GM12878 (cell line): ENCODE measurements around the gene CCDC9. TPM values are rescaled to one million over a fixed set of nuclear protein-coding genes. Genes with fewer than 3 reads are reported as not detected.

ENCODE experiments used
- CBFB ChIP-seq: IDR thresholded peaks from 2 replicates; pipeline ENCODE4 v1.6.1; 2016; ENCODE audit warnings: antibody characterized with exemption, low read depth
- FOXK2 ChIP-seq: fragments of 450-650 bp; IDR thresholded peaks from 2 replicates; pipeline ENCODE4 v1.6.1; 2017; ENCODE audit warnings: mild to moderate bottlenecking, moderate library complexity
- IKZF2 ChIP-seq, 2 experiments: fragments of 450-650 bp; IDR thresholded peaks; 2 replicates each; pipeline ENCODE4 v1.6.1; 2017; ENCODE audit warnings: mild to moderate bottlenecking in 2 of 2, moderate library complexity in 2 of 2
- IRF3 ChIP-seq: fragments of 450-650 bp; IDR thresholded peaks from 2 replicates; pipeline ENCODE4 v1.6.1; 2014; ENCODE audit warnings: mild to moderate bottlenecking
- KAT2A ChIP-seq: conservative IDR thresholded peaks from 2 replicates; pipeline ENCODE4 v1.6.1; 2011; ENCODE audit warnings: low read depth, low read length; ENCODE audit not compliant: control insufficient read depth
- KLF5 ChIP-seq: fragments of 450-650 bp; IDR thresholded peaks from 2 replicates; pipeline ENCODE4 v1.6.1; 2014; ENCODE audit warnings: mild to moderate bottlenecking; ENCODE audit not compliant: partially characterized antibody
- LARP7 ChIP-seq: fragments of 450-650 bp; IDR thresholded peaks from 2 replicates; pipeline ENCODE4 v1.6.1; 2017; ENCODE audit warnings: mild to moderate bottlenecking
- MAX ChIP-seq: IDR thresholded peaks from 2 replicates; pipeline ENCODE4 v1.6.1; 2012; ENCODE audit warnings: low read depth, low read length, improper control_type of control experiment
- MEF2B ChIP-seq: fragments of 450-650 bp; IDR thresholded peaks from 2 replicates; pipeline ENCODE4 v1.6.1; 2018; ENCODE audit warnings: mild to moderate bottlenecking, moderate library complexity; ENCODE audit not compliant: partially characterized antibody, poor library complexity, severe bottlenecking
- MLLT1 ChIP-seq: fragments of 450-650 bp; IDR thresholded peaks from 2 replicates; pipeline ENCODE4 v1.6.1; 2016; ENCODE audit warnings: mild to moderate bottlenecking
- MYB ChIP-seq: fragments of 150-350 bp; IDR thresholded peaks from 2 replicates; pipeline ENCODE4 v1.6.1; 2014; ENCODE audit warnings: mild to moderate bottlenecking, low read depth, low read length, borderline replicate concordance
- NFYB ChIP-seq: IDR thresholded peaks from 2 replicates; pipeline ENCODE4 v1.6.1; 2011; ENCODE audit warnings: low read depth, mild to moderate bottlenecking, low read length, improper control_type of control experiment, moderate library complexity; ENCODE audit not compliant: insufficient read depth
- SIX5 ChIP-seq: IDR thresholded peaks from 2 replicates; pipeline ENCODE4 v1.6.1; 2011; ENCODE audit warnings: mild to moderate bottlenecking, low read depth, low read length, moderate library complexity; ENCODE audit not compliant: severe bottlenecking
- SREBF1 ChIP-seq: IDR thresholded peaks from 2 replicates; pipeline ENCODE4 v1.6.1; 2012; ENCODE audit warnings: mild to moderate bottlenecking, low read length
- SUPT20H ChIP-seq: IDR thresholded peaks from 2 replicates; pipeline ENCODE4 v1.6.1; 2011; ENCODE audit warnings: low read depth, mild to moderate bottlenecking, low read length, moderate library complexity, borderline replicate concordance; ENCODE audit not compliant: control insufficient read depth
- SUZ12 ChIP-seq: fragments of 200-600 bp; sonication (generic); IDR thresholded peaks from one replicate; pipeline ENCODE4 v1.6.1; 2018; ENCODE audit warnings: antibody characterized with exemption, mild to moderate bottlenecking; ENCODE audit not compliant: unreplicated experiment
- USF2 ChIP-seq: IDR thresholded peaks from 2 replicates; pipeline ENCODE4 v1.6.1; 2011; ENCODE audit warnings: low read depth, low read length, improper control_type of control experiment, borderline replicate concordance
- polyA plus RNA-seq, 11 experiments: library from polyadenylated mRNA; depleted of rRNA in 4 of 11; unstranded in 6 of 11; stranded (reverse) in 5 of 11; fragments of >200 nt; fragmentation: Nextera tagmentation in 4 of 11; fragmentation: Illumina TruSeq in 1 of 11; extraction: Ambion mirVana in 4 of 11; extraction: Trizol in 1 of 11; gene quantifications; 1 replicate in 1 of 11; 2 replicates in 10 of 11; pipeline versions ENCODE4 v1.2.1 to v1.2.3, GENCODE V29; 2011 to 2016; ENCODE audit warnings: inconsistent platforms in 2 of 11, missing spikeins in 2 of 11, low read depth in 1 of 11
- total RNA-seq, 4 experiments: library from RNA; depleted of rRNA in 3 of 4; stranded (reverse); fragments of >200 nt in 3 of 4; fragmentation: Illumina TruSeq in 1 of 4; extraction: Trizol in 1 of 4; gene quantifications; 2 replicates each; pipeline versions ENCODE4 v1.2.1 to v1.2.3, GENCODE V29; 2013 to 2021

The CCDC9 gene
- total and polyA plus RNA-seq, 10 of the 15 experiments (the other 5 are each of a cell fraction or from before 2014, with no cell fraction given), result 0.18 to 17.5 (median 7.1) TPM; not detected in 1

DNA sequence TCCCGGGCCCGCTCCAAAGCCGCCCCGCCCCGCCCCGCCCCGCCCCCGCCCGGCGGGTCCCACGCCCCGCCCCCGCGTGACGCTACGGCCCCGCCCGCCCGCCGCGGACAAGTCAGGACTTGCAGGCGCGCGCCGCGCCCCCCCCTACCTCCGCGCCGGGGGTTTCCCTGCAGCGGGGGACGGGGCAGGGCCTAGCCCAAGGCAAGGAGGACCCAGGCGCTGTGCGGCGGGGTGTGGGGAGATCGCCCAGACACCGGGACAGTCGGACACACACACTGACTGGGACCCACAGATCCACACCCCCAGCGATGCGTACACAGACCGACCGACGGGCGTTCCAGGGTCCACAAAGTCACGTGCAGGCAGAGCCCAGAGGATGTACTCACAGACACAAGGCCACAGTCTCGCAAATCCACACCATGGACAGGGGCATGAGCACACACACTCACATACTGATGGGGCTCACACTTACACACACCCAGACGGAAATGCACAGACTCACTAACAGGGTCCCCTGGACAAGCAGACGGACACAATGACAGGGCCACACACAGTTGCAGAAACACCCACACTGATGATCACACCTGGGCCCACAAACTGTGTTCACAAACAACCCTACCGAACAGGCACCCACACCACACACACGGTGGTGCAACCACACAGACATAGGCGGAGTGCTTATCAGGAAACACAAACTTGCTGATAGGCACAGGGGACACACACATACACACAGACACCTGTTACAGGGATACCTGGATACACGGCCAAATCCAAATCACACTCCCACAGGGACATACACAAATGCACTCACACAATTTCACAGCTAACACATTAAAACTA, 24.9 kb upstream of the CCDC9 start (continued):
- TF ChIP-seq MLLT1 (peak; percentile 86; the same call in 1 of the 2 replicates), FOXK2 (no peak), KLF5 (no peak), KAT2A (no peak), NFYB (no peak), MAX (peak; percentile 57; the same call in 1 of the 2 replicates), SIX5 (no peak), IRF3 (no peak), LARP7 (peak; percentile 64), SUPT20H (no peak), SUZ12 (no peak), MYB (no peak), IKZF2 (IDR thresholded peaks at IDR 0.05) (peak; percentile 23 to 59; a peak in 2 of 4 replicates), USF2 (peak; percentile 34; the same call in 1 of the 2 replicates), MEF2B (peak; percentile 30), CBFB (0 out of 2 replicates have a peak, but pooled peaks have one; percentile 46), SREBF1 (no peak)
